Mesendoderm (in vitro differentiated cells): ENCODE results near the gene SUZ12.
"Not testable (repeated sequence)": the region's sequence is repeated elsewhere in the genome, so short reads cannot be mapped to it uniquely, and the experiment has no call there.

Experiments
- DNase-seq: peaks from one replicate; pipeline ENCODE4 v3.0.0; 2013
- H2AK5ac ChIP-seq: 2 replicates; pipeline ENCODE4 v1.6.1; 2013; ENCODE audit warnings: low read length, inconsistent platforms
- H2BK120ac ChIP-seq: 2 replicates; pipeline ENCODE4 v1.6.1; 2013; ENCODE audit warnings: low read depth, mild to moderate bottlenecking, low read length, moderate library complexity, mixed read lengths
- H2BK15ac ChIP-seq: replicated peaks from 2 replicates; pipeline ENCODE4 v1.6.1; 2013; ENCODE audit warnings: low read depth, mild to moderate bottlenecking, moderate library complexity
- H2BK5ac ChIP-seq: 2 replicates; pipeline ENCODE4 v1.6.1; 2013; ENCODE audit warnings: low read length, inconsistent platforms
- H3K18ac ChIP-seq: 2 replicates; pipeline ENCODE4 v1.6.1; 2013; ENCODE audit warnings: mild to moderate bottlenecking, low read length, mixed read lengths
- H3K23ac ChIP-seq: one replicate; pipeline ENCODE4 v1.6.1; 2013; ENCODE audit warnings: low read length
- H3K27ac ChIP-seq: 2 replicates; pipeline ENCODE4 v1.5.1; 2013; ENCODE audit warnings: low read depth, mild to moderate bottlenecking, inconsistent platforms, low read length, moderate library complexity
- H3K27me3 ChIP-seq: 2 replicates; pipeline ENCODE4 v1.6.1; 2013; ENCODE audit warnings: low read length, control low read depth, mild to moderate bottlenecking, inconsistent platforms; ENCODE audit not compliant: insufficient read depth, poor library complexity
- H3K36me3 ChIP-seq: 2 replicates; pipeline ENCODE4 v1.6.1; 2013; ENCODE audit warnings: low read length, inconsistent platforms; ENCODE audit not compliant: control insufficient read depth, insufficient read depth
- H3K4ac ChIP-seq: one replicate; pipeline ENCODE4 v1.6.1; 2013; ENCODE audit warnings: low read depth, mild to moderate bottlenecking, low read length, moderate library complexity
- H3K4me1 ChIP-seq: 2 replicates; pipeline ENCODE4 v1.6.1; 2013; ENCODE audit warnings: low read depth, low read length, inconsistent platforms; ENCODE audit not compliant: control insufficient read depth
- H3K4me2 ChIP-seq: 2 replicates; pipeline ENCODE4 v1.6.1; 2013; ENCODE audit warnings: low read length
- H3K4me3 ChIP-seq: 2 replicates; pipeline ENCODE4 v1.5.1; 2013; ENCODE audit warnings: mild to moderate bottlenecking, low read length
- H3K56ac ChIP-seq: one replicate; pipeline ENCODE4 v1.6.1; 2013; ENCODE audit warnings: low read length
- H3K79me1 ChIP-seq: 2 replicates; pipeline ENCODE4 v1.6.1; 2013; ENCODE audit warnings: low read length, inconsistent platforms
- H3K79me2 ChIP-seq: 2 replicates; pipeline ENCODE4 v1.6.1; 2013; ENCODE audit warnings: mild to moderate bottlenecking, low read length; ENCODE audit not compliant: control insufficient read depth, insufficient read depth
- H3K9ac ChIP-seq: 2 replicates; pipeline ENCODE4 v1.6.1; 2013; ENCODE audit warnings: low read length, inconsistent platforms
- H4K5ac ChIP-seq: one replicate; pipeline ENCODE4 v1.6.1; 2013; ENCODE audit warnings: low read length
- H4K8ac ChIP-seq: one replicate; pipeline ENCODE4 v1.6.1; 2013; ENCODE audit warnings: low read depth, mild to moderate bottlenecking, control low read depth, low read length, moderate library complexity
- WGBS: extraction: QIAGEN DNeasy Blood & Tissue Kit; methylation state at CpG from one replicate; pipeline ENCODE4 v1.1.7; 2013; ENCODE audit warnings: low lambda C conversion rate, missing lambda C conversion rate; ENCODE audit not compliant: insufficient coverage; ENCODE audit errors: extremely low coverage; 5-methylcytosine and 5-hydroxymethylcytosine counted together

SUZ12 gene

GRCh38 chr17:31931756-31932155, 5.1 kb upstream of the SUZ12 start:
- Histone ChIP-seq H3K4me2 (no peak overlapping the region), H3K36me3 (no peaks in the 10 kb centered on the region), H3K4ac (no peak overlapping the region), H2BK120ac (no peak overlapping the region), H3K23ac (no peak overlapping the region), H2BK15ac (no peak overlapping the region), H3K4me3 (no peak overlapping the region), H3K9ac (no peak overlapping the region), H2BK5ac (no peak overlapping the region), H3K4me1 (no peaks in the 10 kb centered on the region), H4K5ac (no peak overlapping the region), H3K18ac (no peak overlapping the region), H3K79me1 (no peaks in the 10 kb centered on the region), H3K79me2 (no peaks in the 10 kb centered on the region), H3K27ac (no peak overlapping the region), H3K27me3 (no peaks in the 10 kb centered on the region), H3K56ac (no peak overlapping the region), H4K8ac (no peak overlapping the region), H2AK5ac (no peak overlapping the region)
- DNase-seq = no peak
- WGBS = no CpG with 5 or more reads among the region's 1 CpG

- H4K5ac ChIP-seq = no peak overlapping the region
- WGBS = no CpG with 5 or more reads among the region's 5 CpGs
- H4K8ac ChIP-seq = no peak overlapping the region
- no peaks in the 10 kb centered on the region for H3K79me1 ChIP-seq
- no peaks in the 10 kb centered on the region for H3K27me3 ChIP-seq
- H3K4ac ChIP-seq = no peak overlapping the region
- H3K4me2 ChIP-seq = no peak overlapping the region
- H3K27ac ChIP-seq = no peak overlapping the region
- no peaks in the 10 kb centered on the region for H3K36me3 ChIP-seq
- no peak overlapping the region for H3K18ac ChIP-seq
- H3K56ac ChIP-seq = no peak overlapping the region
- no peak overlapping the region for H3K23ac ChIP-seq
- H2BK120ac ChIP-seq = no peak overlapping the region
- H3K79me2 ChIP-seq = peaks cover 14% of the 10 kb centered on the region
- no peak overlapping the region for H2BK5ac ChIP-seq
- no peak for DNase-seq
- H2AK5ac ChIP-seq = no peak overlapping the region
- no peak overlapping the region for H2BK15ac ChIP-seq
- H3K4me3 ChIP-seq = no peak overlapping the region
- H3K9ac ChIP-seq = no peak overlapping the region
- no peaks in the 10 kb centered on the region for H3K4me1 ChIP-seq
Measured at GRCh38 chr17:31935512-31935911, 1.3 kb upstream of the SUZ12 start.

GRCh38 chr17:31937926-31938641, 1.3 kb downstream of the SUZ12 start:
- not testable (repeated sequence) for H3K18ac ChIP-seq, H2AK5ac ChIP-seq, H3K4me3 ChIP-seq, H3K23ac ChIP-seq, H3K4me2 ChIP-seq, H3K79me1 ChIP-seq, H4K5ac ChIP-seq, H3K9ac ChIP-seq, H3K27ac ChIP-seq, H3K4ac ChIP-seq, H3K36me3 ChIP-seq, H3K56ac ChIP-seq, H2BK15ac ChIP-seq, H3K4me1 ChIP-seq, H2BK5ac ChIP-seq, DNase-seq, H4K8ac ChIP-seq, H3K27me3 ChIP-seq, H2BK120ac ChIP-seq
- WGBS = no CpG with 5 or more reads among the region's 12 CpGs
- peaks cover 16% of the 10 kb centered on the region for H3K79me2 ChIP-seq

GRCh38 chr17:31941916-31942315, 5.1 kb downstream of the SUZ12 start:
- WGBS = 100% methylated on average over 1 of the region's 11 CpGs
- H3K4me3 ChIP-seq, H3K9ac ChIP-seq, H3K23ac ChIP-seq, DNase-seq, H2BK120ac ChIP-seq, H4K5ac ChIP-seq, H3K27ac ChIP-seq, H3K18ac ChIP-seq, H3K4me1 ChIP-seq, H2BK5ac ChIP-seq, H3K4me2 ChIP-seq, H3K36me3 ChIP-seq, H3K4ac ChIP-seq, H2AK5ac ChIP-seq, H2BK15ac ChIP-seq, H3K27me3 ChIP-seq, H3K79me1 ChIP-seq, H4K8ac ChIP-seq, H3K56ac ChIP-seq: not testable (repeated sequence)
- peaks cover 20% of the 10 kb centered on the region for H3K79me2 ChIP-seq

GRCh38 chr17:31942396-31942795, 5.6 kb downstream of the SUZ12 start:
- H3K79me2 ChIP-seq = peaks cover 18% of the 10 kb centered on the region
- H3K4ac ChIP-seq, H3K4me2 ChIP-seq, H3K9ac ChIP-seq, H2AK5ac ChIP-seq, H3K27ac ChIP-seq, DNase-seq, H2BK5ac ChIP-seq, H3K79me1 ChIP-seq, H3K18ac ChIP-seq, H3K36me3 ChIP-seq, H4K8ac ChIP-seq, H3K56ac ChIP-seq, H3K27me3 ChIP-seq, H3K4me3 ChIP-seq, H3K23ac ChIP-seq, H2BK120ac ChIP-seq, H2BK15ac ChIP-seq, H3K4me1 ChIP-seq, H4K5ac ChIP-seq: not testable (repeated sequence)
- WGBS = no CpG with 5 or more reads among the region's 7 CpGs

- not testable (repeated sequence) for H3K56ac ChIP-seq, DNase-seq, H3K18ac ChIP-seq, H4K8ac ChIP-seq, H4K5ac ChIP-seq, H3K4me3 ChIP-seq, H3K4me2 ChIP-seq, H2BK5ac ChIP-seq, H3K4me1 ChIP-seq, H3K27me3 ChIP-seq, H2AK5ac ChIP-seq, H3K79me2 ChIP-seq, H3K27ac ChIP-seq, H2BK15ac ChIP-seq, H2BK120ac ChIP-seq, H3K4ac ChIP-seq, H3K36me3 ChIP-seq, H3K23ac ChIP-seq, H3K79me1 ChIP-seq, H3K9ac ChIP-seq
- WGBS = no CpG with 5 or more reads among the region's 3 CpGs
Measured at GRCh38 chr17:31951953-31952352, 15.1 kb downstream of the SUZ12 start.
